Measurements from ENCODE around the gene XIRP1.
"Not testable (repeated sequence)": the region's sequence is repeated elsewhere in the genome, so short reads cannot be mapped to it uniquely, and the experiment has no call there.

Gene XIRP1

GRCh38 chr3:39192490-39193092 lies at the start of gene XIRP1:
XIRP1 (minus strand) TSS chr3:39192595; CDS start chr3:39189445, 3,150 bp downstream.
- no peak for FAIRE-seq

- FAIRE-seq = no peak
Observed at GRCh38 chr3:39241561-39241960, 49.2 kb upstream of the XIRP1 start.

- FAIRE-seq = no peak
Observed at GRCh38 chr3:39237027-39237426, 44.6 kb upstream of the XIRP1 start.

GRCh38 chr3:39234651-39235050 lies 42.3 kb upstream of the XIRP1 start:
- no peak for FAIRE-seq

- FAIRE-seq = no peak
Observed at GRCh38 chr3:39232859-39233258, 40.5 kb upstream of the XIRP1 start.

GRCh38 chr3:39230453-39230852 lies 38.1 kb upstream of the XIRP1 start:
- FAIRE-seq = no peak

GRCh38 chr3:39228496-39228895 lies 36.1 kb upstream of the XIRP1 start:
- FAIRE-seq = no peak

- FAIRE-seq = not testable (repeated sequence)
Observed at GRCh38 chr3:39227596-39227995, 35.2 kb upstream of the XIRP1 start.

GRCh38 chr3:39226106-39226741 lies 33.8 kb upstream of the XIRP1 start:
- FAIRE-seq = no peak

GRCh38 chr3:39224288-39224687 lies 31.9 kb upstream of the XIRP1 start:
- no peak for FAIRE-seq

GRCh38 chr3:39222939-39223338 lies 30.5 kb upstream of the XIRP1 start:
- no peak for FAIRE-seq

- no peak for FAIRE-seq
Observed at GRCh38 chr3:39222462-39222861, 30.1 kb upstream of the XIRP1 start.

- no peak for FAIRE-seq
Observed at GRCh38 chr3:39221141-39221530, 28.7 kb upstream of the XIRP1 start.

GRCh38 chr3:39220407-39221140 lies 28.2 kb upstream of the XIRP1 start:
- FAIRE-seq = no peak

GRCh38 chr3:39219702-39220101 lies 27.3 kb upstream of the XIRP1 start:
- no peak for FAIRE-seq

GRCh38 chr3:39216176-39216790 lies 23.9 kb upstream of the XIRP1 start:
- FAIRE-seq = no peak

- FAIRE-seq = no peak
Observed at GRCh38 chr3:39213613-39214012, 21.2 kb upstream of the XIRP1 start.

GRCh38 chr3:39212665-39213064 lies 20.3 kb upstream of the XIRP1 start:
- no peak for FAIRE-seq

- no peak for FAIRE-seq
Observed at GRCh38 chr3:39211332-39212130, 19.1 kb upstream of the XIRP1 start.

- no peak for FAIRE-seq
Observed at GRCh38 chr3:39210078-39210477, 17.7 kb upstream of the XIRP1 start.

- FAIRE-seq = no peak
Observed at GRCh38 chr3:39209329-39209970, 17.1 kb upstream of the XIRP1 start.

- no peak for FAIRE-seq
Observed at GRCh38 chr3:39208463-39209055, 16.2 kb upstream of the XIRP1 start.

All from colon (tissue), 2 donors.